Measurements from ENCODE around the gene CACNA1C.

- TF ChIP-seq, protein P1, sequence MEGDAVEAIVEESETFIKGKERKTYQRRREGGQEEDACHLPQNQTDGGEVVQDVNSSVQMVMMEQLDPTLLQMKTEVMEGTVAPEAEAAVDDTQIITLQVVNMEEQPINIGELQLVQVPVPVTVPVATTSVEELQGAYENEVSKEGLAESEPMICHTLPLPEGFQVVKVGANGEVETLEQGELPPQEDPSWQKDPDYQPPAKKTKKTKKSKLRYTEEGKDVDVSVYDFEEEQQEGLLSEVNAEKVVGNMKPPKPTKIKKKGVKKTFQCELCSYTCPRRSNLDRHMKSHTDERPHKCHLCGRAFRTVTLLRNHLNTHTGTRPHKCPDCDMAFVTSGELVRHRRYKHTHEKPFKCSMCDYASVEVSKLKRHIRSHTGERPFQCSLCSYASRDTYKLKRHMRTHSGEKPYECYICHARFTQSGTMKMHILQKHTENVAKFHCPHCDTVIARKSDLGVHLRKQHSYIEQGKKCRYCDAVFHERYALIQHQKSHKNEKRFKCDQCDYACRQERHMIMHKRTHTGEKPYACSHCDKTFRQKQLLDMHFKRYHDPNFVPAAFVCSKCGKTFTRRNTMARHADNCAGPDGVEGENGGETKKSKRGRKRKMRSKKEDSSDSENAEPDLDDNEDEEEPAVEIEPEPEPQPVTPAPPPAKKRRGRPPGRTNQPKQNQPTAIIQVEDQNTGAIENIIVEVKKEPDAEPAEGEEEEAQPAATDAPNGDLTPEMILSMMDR (IDR thresholded peaks at IDR 0.05) = no peak
- TF ChIP-seq EZH2 (IDR thresholded peaks at IDR 0.05; ENCODE audit: borderline replicate concordance, insufficient read depth, low read depth, low read length, poor library complexity, severe bottlenecking) = no peak
Observed at GRCh38 chr12:2082321-2082720, 29.5 kb downstream of the CACNA1C start.

Measured in B cell (primary cell).